ENCODE results near the gene CDK5.
A peak's percentile ranks its signal among the peaks of the same experiment; 100 is the strongest.
"Not testable (repeated sequence)": the region's sequence is repeated elsewhere in the genome, so short reads cannot be mapped to it uniquely, and the experiment has no call there.

Gene CDK5

GRCh38 chr7:151013356-151013732, 44.4 kb downstream of the CDK5 start:
- ATAC-seq (no peak), DNase-seq (no peak)
- Mint-ChIP-seq H3K27me3 (peaks cover 3% of the 10 kb centered on the region), H3K9me3 (no peaks in the 10 kb centered on the region), H3K4me3 (peak overlapping the region in 1 of 2 donors; percentile 98), H3K4me1 (peaks cover 99% of the 10 kb centered on the region), H3K27ac (peak overlapping the region; percentile 98)

- H3K4me1 Mint-ChIP-seq = peaks cover 99% of the 10 kb centered on the region
- H3K4me3 Mint-ChIP-seq = peak overlapping the region; percentile 34 to 48
- ATAC-seq (no peak), DNase-seq (no peak)
- no peaks in the 10 kb centered on the region for H3K27me3 Mint-ChIP-seq
- H3K27ac Mint-ChIP-seq = no peak overlapping the region
- H3K9me3 Mint-ChIP-seq = no peaks in the 10 kb centered on the region
These were observed 44.8 kb downstream of the CDK5 start for GRCh38 chr7:151012911-151013347.

- Mint-ChIP-seq H3K4me3 (peak overlapping the region; percentile 34 to 48), H3K27me3 (no peaks in the 10 kb centered on the region), H3K4me1 (peaks cover 99% of the 10 kb centered on the region), H3K9me3 (no peaks in the 10 kb centered on the region), H3K27ac (peak overlapping the region in 1 of 2 donors; percentile 12)
- ATAC-seq = no peak
- no peak for DNase-seq
These were observed 45.5 kb downstream of the CDK5 start for GRCh38 chr7:151012031-151012692.

GRCh38 chr7:151011616-151012015, 46.1 kb downstream of the CDK5 start:
- H3K4me3 Mint-ChIP-seq, ATAC-seq, DNase-seq, H3K27me3 Mint-ChIP-seq, H3K9me3 Mint-ChIP-seq, H3K27ac Mint-ChIP-seq: not testable (repeated sequence)
- peaks cover 96% of the 10 kb centered on the region for H3K4me1 Mint-ChIP-seq

- ATAC-seq (no peak), DNase-seq (no peak)
- H3K27me3 Mint-ChIP-seq = no peaks in the 10 kb centered on the region
- H3K9me3 Mint-ChIP-seq = no peaks in the 10 kb centered on the region
- H3K4me3 Mint-ChIP-seq = peak overlapping the region; percentile 50 to 70
- H3K27ac Mint-ChIP-seq = peak overlapping the region in 1 of 2 donors; percentile 89
- peaks cover 90% of the 10 kb centered on the region for H3K4me1 Mint-ChIP-seq
These were observed 46.6 kb downstream of the CDK5 start for GRCh38 chr7:151011097-151011409.

- Mint-ChIP-seq H3K4me1 (peaks cover 85% of the 10 kb centered on the region), H3K4me3 (peak overlapping the region; percentile 50 to 70), H3K27me3 (no peaks in the 10 kb centered on the region), H3K9me3 (no peaks in the 10 kb centered on the region), H3K27ac (peak overlapping the region; percentile 41 to 77)
- DNase-seq (no peak), ATAC-seq (peak; percentile 0)
These were observed 47.2 kb downstream of the CDK5 start for GRCh38 chr7:151010307-151011096.

- ATAC-seq (no peak), DNase-seq (no peak)
- peak overlapping the region; percentile 50 to 70 for H3K4me3 Mint-ChIP-seq
- no peaks in the 10 kb centered on the region for H3K27me3 Mint-ChIP-seq
- H3K27ac Mint-ChIP-seq = no peak overlapping the region
- peaks cover 79% of the 10 kb centered on the region for H3K4me1 Mint-ChIP-seq
- no peaks in the 10 kb centered on the region for H3K9me3 Mint-ChIP-seq
These were observed 47.7 kb downstream of the CDK5 start for GRCh38 chr7:151010037-151010306.

GRCh38 chr7:151009327-151010036, 48.2 kb downstream of the CDK5 start:
- Mint-ChIP-seq H3K4me1 (peaks cover 74% of the 10 kb centered on the region), H3K27me3 (no peaks in the 10 kb centered on the region), H3K4me3 (peak overlapping the region; percentile 76 to 90), H3K27ac (no peak overlapping the region), H3K9me3 (no peaks in the 10 kb centered on the region)
- no peak for DNase-seq
- peak; percentile 13 for ATAC-seq

GRCh38 chr7:151008511-151009323, 49.0 kb downstream of the CDK5 start:
- Mint-ChIP-seq H3K4me3 (peak overlapping the region; percentile 76 to 90), H3K9me3 (no peaks in the 10 kb centered on the region), H3K27me3 (no peaks in the 10 kb centered on the region), H3K4me1 (peaks cover 67% of the 10 kb centered on the region), H3K27ac (peak overlapping the region; percentile 78 to 80)
- peak; percentile 84 for ATAC-seq
- peak; percentile 89 to 91 for DNase-seq

GRCh38 chr7:151008143-151008510, 49.6 kb downstream of the CDK5 start:
- ATAC-seq = peak; percentile 19
- H3K4me1 Mint-ChIP-seq = peaks cover 61% of the 10 kb centered on the region
- H3K27me3 Mint-ChIP-seq = no peaks in the 10 kb centered on the region
- H3K9me3 Mint-ChIP-seq = no peaks in the 10 kb centered on the region
- peak overlapping the region; percentile 77 to 78 for H3K27ac Mint-ChIP-seq
- no peak for DNase-seq
- H3K4me3 Mint-ChIP-seq = peak overlapping the region; percentile 76 to 90

GRCh38 chr7:151007469-151007898, 50.2 kb downstream of the CDK5 start:
- DNase-seq (no peak), ATAC-seq (no peak)
- Mint-ChIP-seq H3K27ac (peak overlapping the region in 1 of 2 donors; percentile 36), H3K9me3 (no peaks in the 10 kb centered on the region), H3K4me3 (peak overlapping the region; percentile 76 to 90), H3K4me1 (peaks cover 54% of the 10 kb centered on the region), H3K27me3 (no peaks in the 10 kb centered on the region)

GRCh38 chr7:151006590-151007300, 51.0 kb downstream of the CDK5 start:
- Mint-ChIP-seq H3K4me1 (peaks cover 47% of the 10 kb centered on the region), H3K27ac (no peak overlapping the region), H3K27me3 (no peaks in the 10 kb centered on the region), H3K9me3 (no peaks in the 10 kb centered on the region), H3K4me3 (no peak overlapping the region)
- DNase-seq (no peak), ATAC-seq (no peak)

GRCh38 chr7:151005566-151005965, 52.1 kb downstream of the CDK5 start:
- Mint-ChIP-seq H3K9me3 (no peaks in the 10 kb centered on the region), H3K27me3 (no peaks in the 10 kb centered on the region), H3K4me3 (no peak overlapping the region), H3K4me1 (peaks cover 37% of the 10 kb centered on the region), H3K27ac (peak overlapping the region in 1 of 2 donors; percentile 36)
- DNase-seq (no peak), ATAC-seq (no peak)
